HCT116 (cell line): ENCODE results near the gene MICALL2. TPM values are rescaled to one million over a fixed set of nuclear protein-coding genes. Genes with fewer than 3 reads are reported as not detected.

Source experiments
- ATAC-seq: fragments of 200-7000 bp; cut with Tn5 transposase; 2 replicates; pipeline ENCODE4 v1.9.1; 2020; ENCODE audit warnings: mild to moderate bottlenecking, moderate library complexity
- BruUV-seq: library from RNA; stranded (reverse); fragments of 400-500 nt; replicated peaks from 2 replicates; lab custom pipeline; 2021; lab: Mats Ljungman, UMichigan
- CTCF ChIA-PET: fragments of 300-600 bp; sonication (Branson Sonifier 250); formaldehyde crosslinking; loops from one replicate; lab custom pipeline; 2021; ENCODE audit warnings: antibody characterized with exemption; lab: Charles Lee
- POLR2A ChIA-PET: fragments of 300-600, 350-600 bp; sonication (Branson Sonifier 250); formaldehyde crosslinking; loops from one replicate; lab custom pipeline; 2021; ENCODE audit warnings: antibody characterized with exemption; lab: Charles Lee
- RAD21 ChIA-PET, 2 experiments: fragments of 300-600 bp; sonication (Branson Sonifier 250); formaldehyde crosslinking; loops; one replicate each; lab custom pipeline; 2023; ENCODE audit warnings: low total read pairs in 2 of 2; ENCODE audit not compliant: uncharacterized antibody in 2 of 2, unreplicated experiment in 2 of 2, low non-redundant PET in 1 of 2; lab: Charles Lee
- DNase-seq: peaks from one replicate; pipeline ENCODE4 v3.0.0-alpha.2; 2010; ENCODE audit warnings: low read depth, low spot score
- H2AFZ ChIP-seq: fragments of 200-600 bp; shearing (Covaris generic), sonication (generic); 2 replicates; pipeline ENCODE4 v1.6.1; 2017; ENCODE audit warnings: low read depth, mixed run types, mixed read lengths, antibody characterized with exemption, low read length; ENCODE audit not compliant: poor library complexity, severe bottlenecking
- H3K27ac ChIP-seq: 2 replicates; pipeline ENCODE4 v1.5.1; 2012; ENCODE audit warnings: low read depth, low read length
- H3K27me3 ChIP-seq: fragments of 200-600 bp; sonication (generic); 2 replicates; pipeline ENCODE4 v1.6.1; 2016; ENCODE audit warnings: mixed run types, low read length, mixed read lengths; ENCODE audit not compliant: insufficient read depth
- H3K36me3 ChIP-seq, 2 experiments: fragments of 200-500 bp in 1 of 2; fragments of 200-600 bp in 1 of 2; sonication (Bioruptor generic) in 1 of 2; sonication (generic) in 1 of 2; 2 replicates each; pipeline versions ENCODE4 v1.5.1 to v1.6.1; 2014 to 2016; ENCODE audit warnings: low read length in 2 of 2, inconsistent platforms in 1 of 2, mixed read lengths in 1 of 2, mixed run types in 1 of 2; ENCODE audit not compliant: insufficient read depth in 2 of 2, control insufficient read depth in 1 of 2
- H3K4me1 ChIP-seq, 2 experiments: fragments of 200-600 bp in 1 of 2; sonication (generic) in 1 of 2; 2 replicates each; pipeline versions ENCODE4 v1.5.1 to v1.6.1; 2012 to 2017; ENCODE audit warnings: low read length in 2 of 2, inconsistent platforms in 1 of 2, mild to moderate bottlenecking in 1 of 2, mixed read lengths in 1 of 2, mixed run types in 1 of 2, moderate library complexity in 1 of 2; ENCODE audit not compliant: insufficient read depth in 2 of 2, control insufficient read depth in 1 of 2
- H3K4me2 ChIP-seq: fragments of 200-600 bp; sonication (generic); 2 replicates; pipeline ENCODE4 v1.6.1; 2017; ENCODE audit warnings: mixed run types, low read length, mixed read lengths
- H3K4me3 ChIP-seq, 2 experiments: fragments of 200-600 bp in 1 of 2; sonication (generic) in 1 of 2; replicated peaks in 1 of 2; 2 replicates each; pipeline ENCODE4 v1.5.1; 2011 to 2016; ENCODE audit warnings: low read length in 2 of 2, control low read depth in 1 of 2, low read depth in 1 of 2, mild to moderate bottlenecking in 1 of 2, mixed read lengths in 1 of 2, mixed run types in 1 of 2
- H3K79me2 ChIP-seq: fragments of 200-600 bp; sonication (generic); 2 replicates; pipeline ENCODE4 v1.6.1; 2017; ENCODE audit warnings: mild to moderate bottlenecking, mixed run types, low read length, moderate library complexity, mixed read lengths; ENCODE audit not compliant: insufficient read depth
- H3K9ac ChIP-seq: fragments of 200-600 bp; sonication (generic); 2 replicates; pipeline ENCODE4 v1.6.1; 2016; ENCODE audit warnings: low read length, mixed read lengths
- H3K9me2 ChIP-seq: fragments of 200-600 bp; sonication (generic), shearing (Covaris generic); 2 replicates; pipeline ENCODE4 v1.6.1; 2017; ENCODE audit warnings: mixed run types, mild to moderate bottlenecking, moderate library complexity; ENCODE audit not compliant: insufficient read depth
- H3K9me3 ChIP-seq, 2 experiments: fragments of 200-500 bp in 1 of 2; fragments of 200-600 bp in 1 of 2; sonication (Bioruptor generic) in 1 of 2; sonication (generic) in 1 of 2; 2 replicates each; pipeline ENCODE4 v1.6.1; 2014 to 2017; ENCODE audit warnings: low read length in 2 of 2, mixed read lengths in 2 of 2, inconsistent platforms in 1 of 2, low read depth in 1 of 2, mild to moderate bottlenecking in 1 of 2, mixed run types in 1 of 2, moderate library complexity in 1 of 2; ENCODE audit not compliant: control insufficient read depth in 1 of 2, insufficient read depth in 1 of 2
- H4K20me1 ChIP-seq: fragments of 200-600 bp; sonication (generic), shearing (Covaris generic); 2 replicates; pipeline ENCODE4 v1.6.1; 2017; ENCODE audit warnings: mixed run types, mild to moderate bottlenecking, moderate library complexity; ENCODE audit not compliant: insufficient read depth
- CBX3 ChIP-seq: IDR thresholded peaks from 2 replicates; pipeline ENCODE4 v1.6.1; 2012; ENCODE audit warnings: low read depth
- ELF1 ChIP-seq: IDR thresholded peaks from 2 replicates; pipeline ENCODE4 v1.6.1; 2012; ENCODE audit warnings: low read depth, borderline replicate concordance
- EZH2 ChIP-seq: fragments of 200-600 bp; sonication (generic); IDR thresholded peaks from 2 replicates; pipeline ENCODE4 v1.6.1; 2017; ENCODE audit warnings: antibody characterized with exemption, mixed run types
- EZH2phosphoT487 ChIP-seq: fragments of 200-600 bp; IDR thresholded peaks from 2 replicates; pipeline ENCODE4 v1.6.1; 2018; ENCODE audit warnings: antibody characterized with exemption, borderline replicate concordance
- RAD21 ChIP-seq: IDR thresholded peaks from 2 replicates; pipeline ENCODE4 v1.6.1; 2012; ENCODE audit warnings: low read depth, mild to moderate bottlenecking
- SP1 ChIP-seq: IDR thresholded peaks from 2 replicates; pipeline ENCODE4 v1.6.1; 2012; ENCODE audit warnings: low read depth
- TCF7L2 ChIP-seq: IDR thresholded peaks from 2 replicates; pipeline ENCODE4 v1.7.0; 2011; ENCODE audit warnings: borderline replicate concordance, inconsistent platforms; ENCODE audit not compliant: insufficient read depth, insufficient read length; ENCODE audit errors: extremely low read depth
- ZFX ChIP-seq: fragments of 450-650 bp; IDR thresholded peaks from 2 replicates; pipeline ENCODE4 v1.6.1; 2017
- ZNF274 ChIP-seq: fragments of 200-500 bp; sonication (Bioruptor generic); IDR thresholded peaks from 2 replicates; pipeline ENCODE4 v1.6.1; 2014; ENCODE audit warnings: mild to moderate bottlenecking, low read depth, low read length, inconsistent platforms
- intact Hi-C: fragments of 100-400 bp; cut with micrococcal nuclease; formaldehyde crosslinking; loops from 2 replicates; pipeline ENCODE4 v1.10.0; 2022
- total RNA-seq: library from RNA; stranded (reverse); gene quantifications from one replicate; pipeline ENCODE4 v1.2.1, GENCODE V29; 2021; ENCODE audit not compliant: unreplicated experiment
- TF ChIP-seq, protein P1 (sequence below): IDR thresholded peaks from 2 replicates; pipeline ENCODE4 v1.6.1; 2012; ENCODE audit warnings: low read depth
- TF ChIP-seq, protein P2 (sequence below), 3 experiments: fragments of 200-600 bp in 1 of 3; sonication (generic) in 1 of 3; IDR thresholded peaks in 2 of 3; conservative IDR thresholded peaks in 1 of 3; 2 replicates each; pipeline ENCODE4 v1.5.1; 2012 to 2017; ENCODE audit warnings: low read depth in 2 of 3, low read length in 2 of 3, antibody characterized with exemption in 1 of 3, borderline replicate concordance in 1 of 3, control low read depth in 1 of 3, mild to moderate bottlenecking in 1 of 3, mixed read lengths in 1 of 3, mixed run types in 1 of 3, moderate library complexity in 1 of 3; ENCODE audit not compliant: insufficient read depth in 1 of 3
- TF ChIP-seq, protein P3 (sequence below): IDR thresholded peaks from 2 replicates; pipeline ENCODE4 v1.6.1; 2011; ENCODE audit warnings: mild to moderate bottlenecking, low read length, moderate library complexity; ENCODE audit not compliant: insufficient replicate concordance; ENCODE audit errors: extremely low read depth

The MICALL2 gene
- total RNA-seq, 1 experiment from 2014 or later, result 60.7 TPM

- TF ChIP-seq, protein P1, sequence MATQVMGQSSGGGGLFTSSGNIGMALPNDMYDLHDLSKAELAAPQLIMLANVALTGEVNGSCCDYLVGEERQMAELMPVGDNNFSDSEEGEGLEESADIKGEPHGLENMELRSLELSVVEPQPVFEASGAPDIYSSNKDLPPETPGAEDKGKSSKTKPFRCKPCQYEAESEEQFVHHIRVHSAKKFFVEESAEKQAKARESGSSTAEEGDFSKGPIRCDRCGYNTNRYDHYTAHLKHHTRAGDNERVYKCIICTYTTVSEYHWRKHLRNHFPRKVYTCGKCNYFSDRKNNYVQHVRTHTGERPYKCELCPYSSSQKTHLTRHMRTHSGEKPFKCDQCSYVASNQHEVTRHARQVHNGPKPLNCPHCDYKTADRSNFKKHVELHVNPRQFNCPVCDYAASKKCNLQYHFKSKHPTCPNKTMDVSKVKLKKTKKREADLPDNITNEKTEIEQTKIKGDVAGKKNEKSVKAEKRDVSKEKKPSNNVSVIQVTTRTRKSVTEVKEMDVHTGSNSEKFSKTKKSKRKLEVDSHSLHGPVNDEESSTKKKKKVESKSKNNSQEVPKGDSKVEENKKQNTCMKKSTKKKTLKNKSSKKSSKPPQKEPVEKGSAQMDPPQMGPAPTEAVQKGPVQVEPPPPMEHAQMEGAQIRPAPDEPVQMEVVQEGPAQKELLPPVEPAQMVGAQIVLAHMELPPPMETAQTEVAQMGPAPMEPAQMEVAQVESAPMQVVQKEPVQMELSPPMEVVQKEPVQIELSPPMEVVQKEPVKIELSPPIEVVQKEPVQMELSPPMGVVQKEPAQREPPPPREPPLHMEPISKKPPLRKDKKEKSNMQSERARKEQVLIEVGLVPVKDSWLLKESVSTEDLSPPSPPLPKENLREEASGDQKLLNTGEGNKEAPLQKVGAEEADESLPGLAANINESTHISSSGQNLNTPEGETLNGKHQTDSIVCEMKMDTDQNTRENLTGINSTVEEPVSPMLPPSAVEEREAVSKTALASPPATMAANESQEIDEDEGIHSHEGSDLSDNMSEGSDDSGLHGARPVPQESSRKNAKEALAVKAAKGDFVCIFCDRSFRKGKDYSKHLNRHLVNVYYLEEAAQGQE, result no peak
Measured at GRCh38 chr7:1505731-1506550, 46.7 kb upstream of the MICALL2 start (continued).

DNA sequence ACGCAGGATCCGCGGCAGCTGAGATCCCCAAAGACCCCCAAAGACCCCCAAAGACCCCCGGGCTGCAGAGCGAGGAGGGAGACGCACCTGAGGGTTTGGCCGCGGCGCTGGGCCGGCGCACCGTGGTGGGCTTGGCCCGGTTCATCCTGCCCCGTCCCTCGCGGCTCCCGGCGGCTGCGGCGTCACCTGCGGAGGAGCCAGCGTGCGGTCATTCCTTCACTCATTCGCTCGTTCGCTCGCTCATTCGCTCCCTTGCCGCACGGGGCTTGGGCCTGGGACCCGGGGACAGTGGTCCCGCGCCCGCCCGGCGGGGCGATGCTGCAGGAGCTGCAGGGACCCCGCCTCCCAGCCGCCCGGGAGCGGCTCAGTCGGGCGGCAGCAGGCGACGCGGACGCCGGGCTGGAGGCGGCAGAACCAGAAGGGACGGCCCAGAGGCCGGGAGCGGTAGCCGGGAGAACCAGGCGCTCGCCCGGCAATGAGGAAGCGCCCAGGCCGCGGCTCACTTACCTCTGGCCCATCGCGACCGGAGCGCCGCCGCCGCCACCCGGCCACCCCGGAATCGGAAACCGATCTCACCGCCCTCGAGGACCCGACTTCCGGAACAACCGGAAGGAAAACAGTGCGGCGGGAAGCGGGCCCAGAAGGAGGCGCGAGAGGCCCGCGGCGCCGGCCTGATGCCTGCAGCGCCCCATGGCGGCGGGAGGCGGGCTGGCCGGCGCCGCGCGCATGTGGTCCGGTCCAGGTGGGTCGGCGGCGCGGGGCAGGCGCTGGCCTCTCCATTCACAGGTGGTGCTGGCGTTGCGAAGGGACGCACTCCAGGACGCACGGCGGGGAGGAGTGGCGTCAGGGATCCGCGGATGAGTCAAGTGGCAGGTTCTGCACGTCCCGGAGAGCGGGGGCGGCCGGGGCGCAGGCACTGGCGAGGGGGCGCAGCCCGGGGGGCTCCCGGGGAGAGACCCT lies 44.8 kb upstream of the MICALL2 start, which contains the start of gene INTS1:
Gene INTS1 (minus strand): TSS at position 574 of the 960 bp plus-strand sequence. CDS start 429 bp downstream, at position 145.
- RAD21 ChIA-PET, result no interaction called here
- peak; percentile 90 for DNase-seq
- H4K20me1 ChIP-seq, result no peaks in the 10 kb centered on the region
- H3K27ac ChIP-seq, result peak within 1 kb of the TSS; percentile 79
- no peaks in the 10 kb centered on the region for H3K9me3 ChIP-seq
- POLR2A ChIA-PET, result interaction anchor here (0.7 kb wide), 1 partner anchor 21 kb away, joined by 4 read pairs; no protein-coding TSS in a partner anchor
- H2AFZ ChIP-seq, result no peak within 1 kb of the TSS
- no TSS peak for BruUV-seq
- H3K9ac ChIP-seq, result peak within 1 kb of the TSS; percentile 80
- H3K4me1 ChIP-seq, result peaks cover 37 to 43% of the 10 kb centered on the region in 2 experiments
- no peaks in the 10 kb centered on the region for H3K27me3 ChIP-seq
- peaks cover 22% of the 10 kb centered on the region in 2 experiments; a peak in 3 of 4 replicates for H3K36me3 ChIP-seq
- no peaks in the 10 kb centered on the region for H3K9me2 ChIP-seq
- H3K79me2 ChIP-seq, result peaks cover 38% of the 10 kb centered on the region
- CTCF ChIA-PET, result interaction anchor here (4.8 kb wide), 1 partner anchor 51 kb away, joined by 31 read pairs; the partner anchor contains the start of gene TMEM184A
- peak within 1 kb of the TSS; percentile 90 for H3K4me2 ChIP-seq
- peak; percentile 93 for ATAC-seq
- H3K4me3 ChIP-seq, result peak within 1 kb of the TSS; percentile 65 to 97
- intact Hi-C loops, result loop anchor here (1.0 kb wide), 2 partner anchors 33 to 52 kb away; partner anchors contain the start of gene TMEM184A
- TF ChIP-seq, protein P2, sequence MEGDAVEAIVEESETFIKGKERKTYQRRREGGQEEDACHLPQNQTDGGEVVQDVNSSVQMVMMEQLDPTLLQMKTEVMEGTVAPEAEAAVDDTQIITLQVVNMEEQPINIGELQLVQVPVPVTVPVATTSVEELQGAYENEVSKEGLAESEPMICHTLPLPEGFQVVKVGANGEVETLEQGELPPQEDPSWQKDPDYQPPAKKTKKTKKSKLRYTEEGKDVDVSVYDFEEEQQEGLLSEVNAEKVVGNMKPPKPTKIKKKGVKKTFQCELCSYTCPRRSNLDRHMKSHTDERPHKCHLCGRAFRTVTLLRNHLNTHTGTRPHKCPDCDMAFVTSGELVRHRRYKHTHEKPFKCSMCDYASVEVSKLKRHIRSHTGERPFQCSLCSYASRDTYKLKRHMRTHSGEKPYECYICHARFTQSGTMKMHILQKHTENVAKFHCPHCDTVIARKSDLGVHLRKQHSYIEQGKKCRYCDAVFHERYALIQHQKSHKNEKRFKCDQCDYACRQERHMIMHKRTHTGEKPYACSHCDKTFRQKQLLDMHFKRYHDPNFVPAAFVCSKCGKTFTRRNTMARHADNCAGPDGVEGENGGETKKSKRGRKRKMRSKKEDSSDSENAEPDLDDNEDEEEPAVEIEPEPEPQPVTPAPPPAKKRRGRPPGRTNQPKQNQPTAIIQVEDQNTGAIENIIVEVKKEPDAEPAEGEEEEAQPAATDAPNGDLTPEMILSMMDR (IDR thresholded peaks at IDR 0.05 in 2 of 3, conservative IDR thresholded peaks at IDR 0.05 in 1 of 3; ENCODE audit: borderline replicate concordance in 1 of 3, insufficient read depth in 1 of 3, low read depth in 2 of 3, low read length in 2 of 3), result peak in 2 of 3 experiments; percentile 73 to 81; a peak in 4 of 6 replicates
- TF ChIP-seq RAD21 (no peak), TCF7L2 (peak; percentile 48), ELF1 (no peak), CBX3 (no peak), EZH2 (no peak), EZH2phosphoT487 (no peak), ZFX (peak; percentile 74; the same call in 1 of the 2 replicates), ZNF274 (no peak), SP1 (no peak)
- TF ChIP-seq, protein P3, sequence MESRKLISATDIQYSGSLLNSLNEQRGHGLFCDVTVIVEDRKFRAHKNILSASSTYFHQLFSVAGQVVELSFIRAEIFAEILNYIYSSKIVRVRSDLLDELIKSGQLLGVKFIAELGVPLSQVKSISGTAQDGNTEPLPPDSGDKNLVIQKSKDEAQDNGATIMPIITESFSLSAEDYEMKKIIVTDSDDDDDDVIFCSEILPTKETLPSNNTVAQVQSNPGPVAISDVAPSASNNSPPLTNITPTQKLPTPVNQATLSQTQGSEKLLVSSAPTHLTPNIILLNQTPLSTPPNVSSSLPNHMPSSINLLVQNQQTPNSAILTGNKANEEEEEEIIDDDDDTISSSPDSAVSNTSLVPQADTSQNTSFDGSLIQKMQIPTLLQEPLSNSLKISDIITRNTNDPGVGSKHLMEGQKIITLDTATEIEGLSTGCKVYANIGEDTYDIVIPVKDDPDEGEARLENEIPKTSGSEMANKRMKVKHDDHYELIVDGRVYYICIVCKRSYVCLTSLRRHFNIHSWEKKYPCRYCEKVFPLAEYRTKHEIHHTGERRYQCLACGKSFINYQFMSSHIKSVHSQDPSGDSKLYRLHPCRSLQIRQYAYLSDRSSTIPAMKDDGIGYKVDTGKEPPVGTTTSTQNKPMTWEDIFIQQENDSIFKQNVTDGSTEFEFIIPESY, result peak; percentile 83
